GM21717 (cell line): Measurements from ENCODE around the gene GPR157.
"Not testable (repeated sequence)": the region's sequence is repeated elsewhere in the genome, so short reads cannot be mapped to it uniquely, and the experiment has no call there.

Experiments
- ATAC-seq: cut with Tn5 transposase; IDR thresholded peaks from one replicate; pipeline ENCODE4 v1.9.1; 2021; ENCODE audit warnings: mild to moderate bottlenecking, moderate library complexity; ENCODE audit not compliant: unreplicated experiment

The GPR157 gene

DNA sequence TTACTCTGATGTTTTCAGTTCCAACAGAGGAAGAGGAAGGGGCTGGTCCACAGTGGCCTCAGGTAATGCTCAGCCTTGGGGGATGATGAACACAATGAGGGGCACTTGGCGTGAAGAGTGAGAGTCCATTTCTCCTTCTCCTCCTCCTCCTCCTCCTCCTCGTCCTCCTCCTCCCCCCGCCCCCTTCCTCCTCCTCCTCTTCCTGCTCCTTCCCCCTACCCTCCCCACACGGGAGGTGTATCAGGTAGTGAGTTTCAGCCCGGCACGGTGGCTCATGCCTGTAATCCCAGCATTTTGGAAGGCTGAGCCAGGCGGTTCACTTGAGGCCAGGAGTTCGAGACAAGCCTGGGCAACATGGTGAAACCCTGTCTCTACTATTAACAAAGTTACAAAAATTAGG, 17.3 kb upstream of the GPR157 start:
- ATAC-seq = no peak

DNA sequence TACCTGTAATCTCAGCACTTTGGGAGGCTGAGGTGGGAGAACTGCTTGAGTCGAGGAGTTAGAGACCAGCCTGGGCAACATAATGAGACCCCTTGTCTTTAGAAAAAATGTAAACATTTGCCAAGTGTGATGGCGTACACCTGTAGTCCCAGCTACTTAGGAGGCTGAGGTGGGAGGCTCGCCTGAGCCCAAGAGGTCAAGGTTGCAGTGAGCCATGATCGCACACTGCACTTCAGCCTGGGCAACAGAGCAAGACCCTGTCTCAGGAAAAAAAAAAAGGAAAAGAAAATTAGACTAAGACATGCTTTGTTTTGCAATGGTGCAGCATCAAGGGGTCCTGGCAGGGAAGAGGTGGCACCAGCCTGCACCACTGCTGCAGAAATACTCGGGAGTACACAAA, 16.8 kb upstream of the GPR157 start:
- no peak for ATAC-seq

DNA sequence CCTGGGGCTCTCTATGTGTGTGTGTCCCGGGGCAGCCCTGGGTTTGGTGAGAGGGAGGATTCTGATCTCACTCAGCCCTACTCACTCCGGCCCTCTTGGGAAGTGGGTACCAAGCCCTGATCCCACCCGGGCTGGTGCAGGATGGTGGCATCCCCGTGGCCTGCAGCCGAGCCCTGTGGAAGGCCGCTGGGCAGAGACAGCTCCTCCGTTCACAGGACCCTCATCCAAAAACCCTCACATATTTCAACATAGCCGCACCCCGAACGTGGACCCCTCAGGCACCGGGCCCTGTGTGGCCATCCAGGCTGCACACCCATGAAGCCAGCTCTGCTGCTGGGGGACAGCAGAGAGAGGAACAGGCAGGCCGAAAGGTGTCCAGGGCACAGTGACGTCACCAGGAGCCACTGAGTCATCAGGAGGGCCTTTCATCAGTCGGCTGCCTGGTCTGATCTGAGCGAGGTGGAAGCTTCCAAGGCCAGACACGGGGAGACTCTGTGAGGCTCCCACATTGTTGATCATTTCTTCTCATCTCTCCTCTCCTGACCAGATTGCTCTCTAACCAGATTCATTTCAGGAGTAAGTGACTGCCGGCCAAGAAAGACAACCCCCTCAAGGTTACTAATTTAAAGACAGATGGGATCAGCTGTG, 16.2 kb upstream of the GPR157 start:
- ATAC-seq = no peak

DNA sequence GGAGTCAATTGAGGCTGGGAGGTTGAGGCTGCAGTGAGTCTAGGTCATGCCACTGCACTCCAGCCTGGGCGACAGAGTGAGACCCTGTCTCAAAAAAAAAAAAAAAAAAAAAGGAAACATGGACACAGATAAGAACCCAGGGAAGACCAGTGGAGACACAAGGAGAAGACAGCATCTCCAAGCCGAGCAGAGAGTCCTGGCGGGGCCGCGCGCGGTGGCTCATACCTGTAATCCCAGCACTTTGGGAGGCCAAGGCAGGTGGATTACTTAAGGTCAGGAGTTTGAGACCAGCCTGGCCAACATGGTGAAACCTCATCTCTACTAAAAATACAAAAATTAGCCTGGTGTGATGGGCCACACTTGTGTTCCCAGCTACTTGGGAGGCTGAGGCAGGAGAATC, 15.6 kb upstream of the GPR157 start:
- ATAC-seq = not testable (repeated sequence)

DNA sequence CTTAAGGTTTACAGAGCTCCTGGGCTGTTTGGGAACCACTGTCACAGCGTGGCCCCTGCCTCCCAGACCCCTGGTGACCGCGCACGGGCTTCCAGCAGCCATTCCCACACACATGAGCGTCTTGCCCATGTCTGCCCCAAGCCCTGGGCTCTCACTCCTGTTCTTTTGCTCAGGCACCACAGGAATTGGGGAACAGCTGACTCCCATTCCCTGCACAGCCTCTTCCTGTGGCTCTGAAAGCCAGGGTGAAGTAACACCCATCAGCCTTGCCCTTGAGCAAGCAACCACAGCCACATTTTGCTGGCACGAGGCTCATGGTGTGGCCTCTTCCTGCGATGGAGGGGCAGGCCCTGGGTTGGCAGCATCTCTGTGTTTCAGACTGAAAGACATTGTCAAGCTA, 14.3 kb upstream of the GPR157 start:
- no peak for ATAC-seq

DNA sequence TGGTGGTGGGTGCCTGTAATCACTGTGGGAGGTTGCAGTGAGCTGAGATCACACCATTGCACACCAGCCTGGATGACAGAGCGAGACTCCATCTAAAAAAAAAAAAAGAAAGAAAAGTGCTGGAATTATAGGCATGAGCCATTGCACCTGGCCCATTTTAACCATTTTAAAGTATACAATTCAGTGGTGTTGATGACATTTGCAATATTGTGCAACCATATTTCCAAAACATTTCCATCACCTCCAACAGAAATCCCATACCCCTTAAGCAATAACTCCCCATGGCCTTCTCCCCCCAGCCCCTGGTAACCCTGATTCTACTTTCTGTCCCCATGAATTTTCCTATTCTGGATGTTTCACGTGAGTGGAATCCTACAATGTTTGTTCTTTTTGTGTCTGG, 11.0 kb upstream of the GPR157 start:
- no peak for ATAC-seq

DNA sequence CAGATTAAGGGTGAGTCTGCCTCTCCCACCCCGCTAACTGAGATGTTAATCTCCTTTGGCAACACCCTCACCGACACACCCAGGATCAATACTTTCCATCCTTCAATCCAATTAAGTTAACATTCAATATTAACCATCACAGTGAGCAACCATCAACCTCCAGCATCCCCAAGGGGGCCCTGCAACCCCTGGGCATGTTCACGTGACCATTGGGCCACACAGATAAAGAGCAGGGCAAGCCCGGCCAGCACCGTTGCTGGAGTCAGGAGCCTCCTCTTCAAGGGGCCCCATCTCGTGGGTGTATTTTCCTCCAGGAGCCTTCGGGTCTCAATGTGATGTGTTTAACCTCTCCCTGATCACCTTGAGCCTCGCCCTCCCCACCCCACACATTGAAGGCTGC, 8.0 kb upstream of the GPR157 start:
- ATAC-seq = no peak

DNA sequence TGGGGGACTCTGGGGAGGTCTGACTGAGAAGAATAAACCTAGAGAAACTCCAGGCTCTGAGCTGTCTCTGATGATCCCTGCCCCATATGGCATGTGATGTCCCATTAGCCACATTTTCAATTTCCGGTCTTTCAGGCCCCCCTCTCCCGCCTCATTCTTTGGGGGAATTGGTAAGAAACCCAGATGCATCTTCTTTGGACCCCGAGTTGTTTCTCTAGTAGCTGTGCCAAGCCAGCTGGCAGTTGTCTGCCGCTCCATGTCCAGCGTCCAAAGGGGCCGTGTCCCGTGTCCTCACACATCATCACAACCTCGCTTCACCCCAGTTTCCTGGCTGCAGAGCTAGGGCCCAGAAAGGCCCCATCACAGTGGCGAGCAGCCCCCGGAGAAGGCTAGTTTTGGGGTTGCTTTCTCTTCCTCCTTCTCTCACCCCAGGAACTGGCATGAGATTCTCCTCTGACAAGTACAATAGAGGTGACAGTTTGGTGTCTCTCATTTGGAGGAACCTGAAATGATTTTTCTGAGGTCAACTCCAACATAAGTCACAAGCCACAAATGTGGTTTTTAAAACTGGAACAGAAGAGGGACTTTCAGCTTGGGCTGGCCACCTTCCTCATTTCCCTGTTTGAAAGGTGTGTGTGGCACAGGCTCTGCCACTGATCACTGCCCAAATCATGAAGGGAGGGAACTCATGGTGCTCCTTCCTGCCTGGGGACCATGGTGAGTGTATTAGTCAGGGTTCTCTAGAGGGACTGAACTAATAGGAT, 6.4 kb upstream of the GPR157 start:
- no peak for ATAC-seq

DNA sequence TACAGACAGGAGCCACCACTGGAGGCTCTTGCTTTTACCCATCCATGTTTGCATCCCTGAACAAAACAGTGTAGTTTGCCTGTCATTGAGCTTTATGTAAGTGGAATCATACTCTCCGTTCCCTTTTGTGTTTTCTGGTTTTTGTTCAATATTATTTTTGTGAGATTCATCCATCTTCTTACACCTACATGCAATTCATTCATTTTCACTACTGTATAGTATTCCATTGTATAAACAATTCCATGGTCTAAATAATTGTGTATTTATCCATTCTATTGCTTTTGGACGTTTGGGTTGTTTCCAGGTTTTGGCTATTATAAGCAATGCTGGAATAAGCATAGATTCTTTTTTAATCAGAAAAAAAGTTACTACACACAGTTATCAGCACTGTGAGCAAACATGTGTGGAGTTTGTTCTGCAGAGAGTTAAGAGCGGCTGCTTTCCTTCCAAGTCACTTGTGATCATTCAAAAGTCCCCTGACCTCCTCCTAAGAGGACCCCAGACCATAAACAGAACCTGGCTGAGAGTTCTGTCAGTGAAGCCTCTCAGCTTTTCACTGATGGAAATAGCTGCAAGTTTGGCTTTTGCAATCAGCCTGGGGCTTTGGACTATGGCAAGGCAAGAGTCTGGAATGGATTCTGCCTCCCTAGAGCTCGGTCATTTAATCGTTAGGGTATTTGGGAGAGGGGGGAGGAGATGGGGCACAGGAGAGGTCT, 5.1 kb upstream of the GPR157 start:
- ATAC-seq = no peak

DNA sequence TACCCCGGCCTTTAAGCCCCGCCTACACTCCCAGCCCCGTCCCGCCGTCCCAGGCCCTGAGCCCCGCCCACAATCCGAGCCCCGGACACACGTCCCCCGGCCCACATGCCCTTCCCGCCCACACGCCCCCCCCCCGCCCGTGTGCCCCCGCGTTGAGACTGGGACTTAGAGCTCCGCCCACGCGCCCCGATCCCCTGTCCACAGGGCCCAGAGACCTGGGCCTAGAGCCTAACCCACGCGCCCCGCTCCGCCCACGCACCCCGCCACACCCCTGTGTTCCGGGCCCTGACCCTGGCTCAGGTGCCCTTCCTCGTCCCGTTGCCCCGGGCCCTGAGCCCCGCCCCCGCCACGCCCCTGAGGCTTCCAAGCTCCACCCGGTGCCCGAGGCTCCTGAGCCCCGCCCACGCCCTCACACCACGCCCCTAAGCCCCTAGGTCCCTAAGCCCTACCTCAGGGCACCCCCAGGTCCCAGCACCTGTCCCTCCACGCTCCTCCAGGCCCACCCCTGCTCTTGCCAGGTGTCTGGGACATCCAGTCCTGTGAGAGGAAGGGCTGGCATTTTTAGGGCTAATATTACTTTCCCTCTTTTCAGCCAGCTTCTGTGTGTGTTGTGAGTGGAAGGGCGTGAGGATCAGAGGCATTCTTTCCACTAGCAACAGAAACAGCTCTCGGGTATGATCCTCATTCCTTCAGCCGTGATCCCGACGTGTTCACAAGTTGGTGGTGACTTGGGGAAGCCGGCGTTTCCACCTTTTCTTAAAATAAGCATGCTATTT, 552 bp upstream of the GPR157 start:
- ATAC-seq = peak; percentile 48

DNA sequence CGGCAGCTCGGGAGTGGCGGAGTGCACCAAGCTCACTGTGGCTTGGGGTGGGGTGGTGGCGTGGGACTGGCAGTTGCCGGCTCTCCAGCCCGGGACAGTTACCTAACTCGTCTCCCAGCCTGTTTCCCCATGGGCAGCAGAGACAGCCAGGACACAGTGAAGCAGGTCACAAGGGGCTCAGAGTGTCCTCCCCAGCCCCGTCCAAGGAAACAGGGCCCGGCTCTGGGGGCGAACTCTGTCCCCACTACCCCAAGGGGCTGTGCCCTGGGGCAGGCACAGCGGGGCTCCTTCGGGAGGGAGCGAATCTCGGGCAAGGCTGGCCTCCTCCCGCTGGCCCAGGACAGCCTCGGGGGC, 759 bp downstream of the GPR157 start:
- ATAC-seq = no peak

DNA sequence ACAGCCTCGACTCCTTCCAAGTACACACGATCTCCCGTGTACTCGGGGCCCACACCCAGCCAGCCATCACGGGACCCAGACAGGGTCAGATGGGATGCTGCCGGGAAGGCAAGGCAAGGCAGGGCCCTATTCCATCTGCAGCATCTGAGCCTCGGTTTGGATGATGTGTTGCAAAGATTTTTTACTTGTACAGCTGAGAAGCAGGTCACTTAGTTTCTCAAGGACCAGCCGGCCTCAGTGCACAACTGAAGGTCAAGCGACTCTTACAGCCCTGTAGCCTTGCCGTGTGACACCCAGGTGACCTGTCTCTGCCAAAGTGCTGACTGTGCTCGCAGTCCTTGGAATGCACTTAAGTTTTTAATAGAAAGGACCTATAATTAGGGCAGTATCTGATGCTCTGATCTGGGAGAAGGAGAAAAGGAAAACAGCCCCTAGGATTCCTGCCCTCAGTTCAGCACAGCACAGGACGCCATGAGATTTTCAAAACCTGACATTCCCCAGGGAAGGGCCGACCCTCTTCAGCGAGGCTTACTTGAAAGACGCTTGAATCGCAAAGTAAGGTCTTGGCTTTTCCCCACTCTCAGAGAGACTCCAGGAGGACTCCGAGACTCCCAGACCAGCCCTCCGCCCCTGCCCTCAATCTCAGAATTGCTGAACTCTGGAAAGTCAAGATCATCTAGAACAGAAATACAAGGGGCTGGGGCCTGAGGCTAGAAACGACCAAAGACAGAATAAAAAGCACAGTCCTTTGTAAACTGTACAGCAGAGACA, 1.3 kb downstream of the GPR157 start:
- no peak for ATAC-seq

DNA sequence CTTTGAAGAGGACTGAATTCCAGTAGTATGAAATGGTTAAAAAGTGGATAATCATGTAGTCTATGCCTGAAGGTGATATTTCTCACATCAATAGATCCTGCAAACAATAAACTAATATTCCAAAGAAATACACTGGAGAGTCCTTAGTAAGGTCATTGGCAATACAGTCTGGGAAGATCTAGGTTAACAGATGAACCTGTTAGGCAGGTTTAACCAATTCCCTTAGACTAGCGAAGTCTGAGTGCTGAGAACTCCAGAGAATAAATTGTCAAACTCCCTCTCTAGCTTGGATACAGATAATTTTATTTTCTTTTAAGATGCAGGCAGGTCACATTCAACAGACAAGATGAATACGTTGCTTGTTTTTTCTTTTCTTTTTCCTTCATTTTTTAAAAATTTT, 2.4 kb downstream of the GPR157 start:
- ATAC-seq = no peak

DNA sequence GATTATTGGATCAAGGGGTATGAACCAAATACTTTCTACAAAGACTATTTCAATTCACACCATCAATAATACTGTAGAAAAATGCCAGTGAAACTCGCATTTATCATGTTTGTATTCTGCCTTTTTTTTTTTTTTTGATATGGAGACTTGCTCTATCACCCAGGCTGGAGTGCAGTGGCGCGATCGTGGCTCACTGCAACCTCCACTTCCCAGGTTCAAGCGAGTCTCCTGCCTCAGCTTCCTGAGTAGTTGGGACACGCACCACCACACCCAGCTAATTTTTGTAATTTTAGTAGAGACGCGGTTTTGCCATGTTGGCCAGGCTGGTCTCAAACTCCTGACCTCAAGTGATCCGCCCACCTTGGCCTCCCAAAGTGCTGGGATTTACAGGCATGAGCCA, 3.1 kb downstream of the GPR157 start:
- ATAC-seq = not testable (repeated sequence)

DNA sequence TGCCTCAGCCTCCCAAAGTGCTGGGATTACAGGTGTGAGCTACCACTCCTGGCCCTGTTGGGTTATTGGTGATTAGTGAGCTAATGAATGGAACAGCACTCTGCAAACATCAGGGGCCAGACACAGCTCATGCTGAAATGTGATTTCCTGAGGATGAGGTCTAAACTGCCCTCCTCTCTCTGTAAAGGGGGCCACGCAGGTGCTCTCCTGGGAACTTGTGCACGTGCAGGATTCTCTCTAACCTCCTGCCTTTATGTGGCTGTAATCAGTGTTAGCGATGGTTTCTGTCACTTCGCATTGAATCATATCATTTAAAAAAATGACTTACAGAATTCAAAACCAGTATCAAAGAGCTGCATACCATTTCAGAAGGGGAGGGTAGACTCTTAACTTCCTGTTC, 3.6 kb downstream of the GPR157 start:
- ATAC-seq = no peak

DNA sequence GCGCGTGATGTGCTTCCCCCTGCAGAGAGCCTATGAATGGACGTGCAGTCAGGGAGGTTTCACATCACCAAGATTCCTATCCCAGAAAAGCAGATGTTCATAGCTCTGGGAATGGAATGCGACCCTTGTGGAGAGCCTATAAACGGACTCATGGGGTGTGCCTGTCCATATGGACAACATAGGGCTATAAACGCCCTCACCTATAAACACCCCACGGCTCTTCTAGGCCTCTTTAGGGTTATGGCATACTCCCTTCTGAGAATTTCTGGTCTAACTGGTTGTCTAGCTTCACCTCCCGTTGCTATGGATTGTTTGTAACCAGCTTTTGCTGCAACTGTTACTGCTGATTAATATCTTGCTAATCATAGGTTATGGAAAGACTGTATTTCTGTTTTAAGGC, 4.5 kb downstream of the GPR157 start:
- not testable (repeated sequence) for ATAC-seq

DNA sequence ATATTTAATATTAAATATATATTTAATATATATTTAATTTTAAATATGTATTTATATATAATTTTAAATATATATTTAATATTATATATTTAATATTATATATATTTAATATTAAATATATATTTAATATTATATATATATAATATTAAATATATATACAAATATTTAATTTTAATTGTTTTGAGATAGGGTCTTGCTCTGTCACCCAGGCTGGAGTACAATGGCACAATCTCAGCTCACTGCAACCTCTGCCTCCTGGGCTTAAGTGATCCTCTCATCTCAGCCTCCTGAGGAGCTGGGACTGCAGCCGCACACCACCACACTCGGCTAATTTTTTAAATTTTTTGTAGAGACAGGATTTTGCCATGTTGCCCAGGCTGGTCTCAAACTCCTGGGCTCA, 5.2 kb downstream of the GPR157 start:
- ATAC-seq = not testable (repeated sequence)

DNA sequence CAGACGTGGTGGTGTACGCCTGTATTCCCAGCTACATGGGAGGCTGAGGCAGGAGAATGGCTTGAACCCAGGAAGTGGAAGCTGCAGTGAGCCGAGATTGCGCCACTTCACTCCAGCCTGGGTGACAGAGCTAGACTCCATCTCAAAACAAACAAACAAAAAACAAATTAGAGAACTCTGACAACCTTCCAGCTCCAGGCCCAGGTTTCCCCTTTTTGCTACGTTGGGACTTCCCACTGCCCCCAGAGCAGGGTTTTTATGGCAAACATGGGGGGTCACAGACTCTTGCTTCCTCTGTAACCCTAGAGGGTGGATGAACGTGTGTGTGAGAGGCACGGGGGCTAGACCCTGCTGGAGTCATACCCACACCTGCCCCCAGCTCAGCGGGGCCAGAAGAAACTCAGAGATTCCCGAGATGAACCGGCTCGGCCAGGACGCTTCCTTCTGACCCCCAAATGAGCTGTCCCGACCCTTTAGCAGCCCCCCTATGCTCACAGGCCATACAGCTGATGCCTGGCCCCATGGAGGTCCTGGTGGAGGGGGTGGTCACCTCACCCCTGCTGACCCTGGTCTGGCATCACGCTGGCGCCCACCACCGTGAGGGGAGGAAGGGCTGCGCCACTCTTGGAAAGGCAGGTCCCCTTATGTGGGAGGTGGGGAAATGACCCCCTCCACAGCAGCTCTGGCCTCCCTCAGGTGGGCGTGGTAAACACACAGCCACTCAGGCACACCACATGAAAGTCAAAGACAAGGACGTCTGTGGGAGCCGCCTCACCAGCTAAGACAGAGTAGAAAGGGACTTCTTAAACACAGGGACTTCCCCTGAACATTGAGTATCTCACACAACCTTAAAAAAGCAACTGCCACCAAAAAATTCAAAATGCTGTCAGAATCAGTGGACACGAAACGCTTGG, 7.1 kb downstream of the GPR157 start:
- ATAC-seq = peak; percentile 38

DNA sequence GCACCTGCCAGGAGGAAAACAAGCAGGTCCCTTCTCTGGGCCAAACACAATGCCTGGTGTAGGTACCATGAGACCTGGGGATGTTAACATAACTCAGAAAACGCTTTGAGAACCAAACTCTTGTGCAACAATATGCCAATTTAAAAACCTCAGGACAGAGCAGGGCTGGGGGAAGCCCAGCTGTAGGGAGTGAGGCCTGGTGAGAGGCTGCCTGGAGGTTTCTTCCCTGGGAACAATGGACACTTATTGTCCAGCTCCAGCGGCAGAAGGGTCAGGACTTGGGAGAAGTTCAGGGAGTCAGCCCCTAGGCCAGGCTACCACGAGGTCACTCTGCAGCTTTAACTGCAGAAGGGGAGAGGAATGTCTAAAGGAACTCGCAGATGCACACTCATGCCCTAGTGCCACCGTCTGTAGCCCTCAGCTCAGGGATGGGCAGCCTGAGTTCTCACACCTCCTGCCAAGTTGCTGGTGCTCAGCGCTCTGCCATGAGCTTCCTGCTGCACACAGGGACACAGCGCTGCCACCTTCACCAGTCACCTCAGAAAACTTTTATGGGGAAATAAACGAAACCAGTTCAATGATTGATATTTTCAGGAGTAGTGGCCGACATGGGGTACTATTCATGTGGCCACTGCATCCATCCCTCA, 8.5 kb downstream of the GPR157 start:
- no peak for ATAC-seq
